K562 (cell line): ENCODE results near the gene DCAKD. TPM values are rescaled to one million over a fixed set of nuclear protein-coding genes. Genes with fewer than 3 reads are reported as not detected.

Experiments
- AFF4 ChIP-seq: sonication (generic); formaldehyde crosslinking; IDR thresholded peaks from 2 replicates; pipeline ENCODE4 v1.8.0; 2023; ENCODE audit warnings: mild to moderate bottlenecking, missing genetic modification reagents
- EHMT2 ChIP-seq: fragments of 450-650 bp; IDR thresholded peaks from 2 replicates; pipeline ENCODE4 v1.6.1; 2018; ENCODE audit warnings: antibody characterized with exemption
- FOXK1 ChIP-seq: sonication (generic); formaldehyde crosslinking; IDR thresholded peaks from 2 replicates; pipeline ENCODE4 v1.8.0; 2022; ENCODE audit warnings: missing genetic modification reagents, mild to moderate bottlenecking, borderline replicate concordance
- TFAM ChIP-seq: fragments of 250-450 bp; sonication (Bioruptor Pico); conservative IDR thresholded peaks from 2 replicates; pipeline ENCODE4 v1.5.0; 2021; ENCODE audit warnings: mild to moderate bottlenecking, moderate library complexity
- TGIF2 ChIP-seq: sonication (generic); formaldehyde crosslinking; IDR thresholded peaks from 2 replicates; pipeline ENCODE4 v1.8.1; 2022; ENCODE audit warnings: mild to moderate bottlenecking, missing genetic modification reagents, moderate library complexity
- polyA plus RNA-seq, 8 experiments: library from polyadenylated mRNA; depleted of rRNA in 4 of 8; stranded (reverse) in 5 of 8; unstranded in 3 of 8; fragments of >200 nt; fragmentation: Nextera tagmentation in 2 of 8; fragmentation: Illumina TruSeq in 1 of 8; extraction: Ambion mirVana in 2 of 8; extraction: Trizol in 1 of 8; gene quantifications; 2 replicates each; pipeline versions ENCODE4 v1.2.1 to v1.2.3, GENCODE V29; 2011 to 2014; ENCODE audit warnings: inconsistent platforms in 1 of 8, missing spikeins in 1 of 8
- total RNA-seq, 7 experiments: library from RNA; depleted of rRNA in 6 of 7; stranded (reverse); fragments of >200 nt in 6 of 7; fragmentation: Illumina TruSeq in 2 of 7; extraction: Trizol in 2 of 7; gene quantifications; 2 replicates each; pipeline versions ENCODE4 v1.2.1 to v1.2.3, GENCODE V29; 2011 to 2021; ENCODE audit warnings: low replicate concordance in 1 of 7
- TF ChIP-seq, protein P1 (sequence below): fragments of 450-650 bp; IDR thresholded peaks from 2 replicates; pipeline ENCODE4 v1.6.1; 2018; ENCODE audit not compliant: partially characterized antibody
- TF ChIP-seq, protein P2 (sequence below): fragments of 450-650 bp; IDR thresholded peaks from 2 replicates; pipeline ENCODE4 v1.6.1; 2016; ENCODE audit warnings: mild to moderate bottlenecking, moderate library complexity

Gene DCAKD
- total and polyA plus RNA-seq, 9 of the 15 experiments (the other 6 are each of a cell fraction or from before 2014, with no cell fraction given), result 7.9 to 35.5 (median 21.4) TPM

GRCh38 chr17:45051060-45051719 lies at the start of gene DCAKD (continued):
- TF ChIP-seq AFF4, result no peak
- TF ChIP-seq TFAM, result no peak
- TF ChIP-seq TGIF2 (CRISPR knock-in tag), result no peak
- no peak for TF ChIP-seq EHMT2
- TF ChIP-seq, protein P1, sequence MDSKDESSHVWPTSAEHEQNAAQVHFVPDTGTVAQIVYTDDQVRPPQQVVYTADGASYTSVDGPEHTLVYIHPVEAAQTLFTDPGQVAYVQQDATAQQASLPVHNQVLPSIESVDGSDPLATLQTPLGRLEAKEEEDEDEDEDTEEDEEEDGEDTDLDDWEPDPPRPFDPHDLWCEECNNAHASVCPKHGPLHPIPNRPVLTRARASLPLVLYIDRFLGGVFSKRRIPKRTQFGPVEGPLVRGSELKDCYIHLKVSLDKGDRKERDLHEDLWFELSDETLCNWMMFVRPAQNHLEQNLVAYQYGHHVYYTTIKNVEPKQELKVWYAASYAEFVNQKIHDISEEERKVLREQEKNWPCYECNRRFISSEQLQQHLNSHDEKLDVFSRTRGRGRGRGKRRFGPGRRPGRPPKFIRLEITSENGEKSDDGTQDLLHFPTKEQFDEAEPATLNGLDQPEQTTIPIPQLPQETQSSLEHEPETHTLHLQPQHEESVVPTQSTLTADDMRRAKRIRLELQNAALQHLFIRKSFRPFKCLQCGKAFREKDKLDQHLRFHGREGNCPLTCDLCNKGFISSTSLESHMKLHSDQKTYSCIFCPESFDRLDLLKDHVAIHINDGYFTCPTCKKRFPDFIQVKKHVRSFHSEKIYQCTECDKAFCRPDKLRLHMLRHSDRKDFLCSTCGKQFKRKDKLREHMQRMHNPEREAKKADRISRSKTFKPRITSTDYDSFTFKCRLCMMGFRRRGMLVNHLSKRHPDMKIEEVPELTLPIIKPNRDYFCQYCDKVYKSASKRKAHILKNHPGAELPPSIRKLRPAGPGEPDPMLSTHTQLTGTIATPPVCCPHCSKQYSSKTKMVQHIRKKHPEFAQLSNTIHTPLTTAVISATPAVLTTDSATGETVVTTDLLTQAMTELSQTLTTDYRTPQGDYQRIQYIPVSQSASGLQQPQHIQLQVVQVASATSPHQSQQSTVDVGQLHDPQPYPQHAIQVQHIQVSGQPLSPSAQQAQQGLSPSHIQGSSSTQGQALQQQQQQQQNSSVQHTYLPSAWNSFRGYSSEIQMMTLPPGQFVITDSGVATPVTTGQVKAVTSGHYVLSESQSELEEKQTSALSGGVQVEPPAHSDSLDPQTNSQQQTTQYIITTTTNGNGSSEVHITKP, result peak; percentile 4
- peak; percentile 30; the same call in 1 of the 2 replicates for TF ChIP-seq FOXK1 (CRISPR knock-in tag)
- TF ChIP-seq, protein P2, sequence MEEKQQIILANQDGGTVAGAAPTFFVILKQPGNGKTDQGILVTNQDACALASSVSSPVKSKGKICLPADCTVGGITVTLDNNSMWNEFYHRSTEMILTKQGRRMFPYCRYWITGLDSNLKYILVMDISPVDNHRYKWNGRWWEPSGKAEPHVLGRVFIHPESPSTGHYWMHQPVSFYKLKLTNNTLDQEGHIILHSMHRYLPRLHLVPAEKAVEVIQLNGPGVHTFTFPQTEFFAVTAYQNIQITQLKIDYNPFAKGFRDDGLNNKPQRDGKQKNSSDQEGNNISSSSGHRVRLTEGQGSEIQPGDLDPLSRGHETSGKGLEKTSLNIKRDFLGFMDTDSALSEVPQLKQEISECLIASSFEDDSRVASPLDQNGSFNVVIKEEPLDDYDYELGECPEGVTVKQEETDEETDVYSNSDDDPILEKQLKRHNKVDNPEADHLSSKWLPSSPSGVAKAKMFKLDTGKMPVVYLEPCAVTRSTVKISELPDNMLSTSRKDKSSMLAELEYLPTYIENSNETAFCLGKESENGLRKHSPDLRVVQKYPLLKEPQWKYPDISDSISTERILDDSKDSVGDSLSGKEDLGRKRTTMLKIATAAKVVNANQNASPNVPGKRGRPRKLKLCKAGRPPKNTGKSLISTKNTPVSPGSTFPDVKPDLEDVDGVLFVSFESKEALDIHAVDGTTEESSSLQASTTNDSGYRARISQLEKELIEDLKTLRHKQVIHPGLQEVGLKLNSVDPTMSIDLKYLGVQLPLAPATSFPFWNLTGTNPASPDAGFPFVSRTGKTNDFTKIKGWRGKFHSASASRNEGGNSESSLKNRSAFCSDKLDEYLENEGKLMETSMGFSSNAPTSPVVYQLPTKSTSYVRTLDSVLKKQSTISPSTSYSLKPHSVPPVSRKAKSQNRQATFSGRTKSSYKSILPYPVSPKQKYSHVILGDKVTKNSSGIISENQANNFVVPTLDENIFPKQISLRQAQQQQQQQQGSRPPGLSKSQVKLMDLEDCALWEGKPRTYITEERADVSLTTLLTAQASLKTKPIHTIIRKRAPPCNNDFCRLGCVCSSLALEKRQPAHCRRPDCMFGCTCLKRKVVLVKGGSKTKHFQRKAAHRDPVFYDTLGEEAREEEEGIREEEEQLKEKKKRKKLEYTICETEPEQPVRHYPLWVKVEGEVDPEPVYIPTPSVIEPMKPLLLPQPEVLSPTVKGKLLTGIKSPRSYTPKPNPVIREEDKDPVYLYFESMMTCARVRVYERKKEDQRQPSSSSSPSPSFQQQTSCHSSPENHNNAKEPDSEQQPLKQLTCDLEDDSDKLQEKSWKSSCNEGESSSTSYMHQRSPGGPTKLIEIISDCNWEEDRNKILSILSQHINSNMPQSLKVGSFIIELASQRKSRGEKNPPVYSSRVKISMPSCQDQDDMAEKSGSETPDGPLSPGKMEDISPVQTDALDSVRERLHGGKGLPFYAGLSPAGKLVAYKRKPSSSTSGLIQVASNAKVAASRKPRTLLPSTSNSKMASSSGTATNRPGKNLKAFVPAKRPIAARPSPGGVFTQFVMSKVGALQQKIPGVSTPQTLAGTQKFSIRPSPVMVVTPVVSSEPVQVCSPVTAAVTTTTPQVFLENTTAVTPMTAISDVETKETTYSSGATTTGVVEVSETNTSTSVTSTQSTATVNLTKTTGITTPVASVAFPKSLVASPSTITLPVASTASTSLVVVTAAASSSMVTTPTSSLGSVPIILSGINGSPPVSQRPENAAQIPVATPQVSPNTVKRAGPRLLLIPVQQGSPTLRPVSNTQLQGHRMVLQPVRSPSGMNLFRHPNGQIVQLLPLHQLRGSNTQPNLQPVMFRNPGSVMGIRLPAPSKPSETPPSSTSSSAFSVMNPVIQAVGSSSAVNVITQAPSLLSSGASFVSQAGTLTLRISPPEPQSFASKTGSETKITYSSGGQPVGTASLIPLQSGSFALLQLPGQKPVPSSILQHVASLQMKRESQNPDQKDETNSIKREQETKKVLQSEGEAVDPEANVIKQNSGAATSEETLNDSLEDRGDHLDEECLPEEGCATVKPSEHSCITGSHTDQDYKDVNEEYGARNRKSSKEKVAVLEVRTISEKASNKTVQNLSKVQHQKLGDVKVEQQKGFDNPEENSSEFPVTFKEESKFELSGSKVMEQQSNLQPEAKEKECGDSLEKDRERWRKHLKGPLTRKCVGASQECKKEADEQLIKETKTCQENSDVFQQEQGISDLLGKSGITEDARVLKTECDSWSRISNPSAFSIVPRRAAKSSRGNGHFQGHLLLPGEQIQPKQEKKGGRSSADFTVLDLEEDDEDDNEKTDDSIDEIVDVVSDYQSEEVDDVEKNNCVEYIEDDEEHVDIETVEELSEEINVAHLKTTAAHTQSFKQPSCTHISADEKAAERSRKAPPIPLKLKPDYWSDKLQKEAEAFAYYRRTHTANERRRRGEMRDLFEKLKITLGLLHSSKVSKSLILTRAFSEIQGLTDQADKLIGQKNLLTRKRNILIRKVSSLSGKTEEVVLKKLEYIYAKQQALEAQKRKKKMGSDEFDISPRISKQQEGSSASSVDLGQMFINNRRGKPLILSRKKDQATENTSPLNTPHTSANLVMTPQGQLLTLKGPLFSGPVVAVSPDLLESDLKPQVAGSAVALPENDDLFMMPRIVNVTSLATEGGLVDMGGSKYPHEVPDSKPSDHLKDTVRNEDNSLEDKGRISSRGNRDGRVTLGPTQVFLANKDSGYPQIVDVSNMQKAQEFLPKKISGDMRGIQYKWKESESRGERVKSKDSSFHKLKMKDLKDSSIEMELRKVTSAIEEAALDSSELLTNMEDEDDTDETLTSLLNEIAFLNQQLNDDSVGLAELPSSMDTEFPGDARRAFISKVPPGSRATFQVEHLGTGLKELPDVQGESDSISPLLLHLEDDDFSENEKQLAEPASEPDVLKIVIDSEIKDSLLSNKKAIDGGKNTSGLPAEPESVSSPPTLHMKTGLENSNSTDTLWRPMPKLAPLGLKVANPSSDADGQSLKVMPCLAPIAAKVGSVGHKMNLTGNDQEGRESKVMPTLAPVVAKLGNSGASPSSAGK, result no peak; the same call in 1 of the 2 replicates
